Suppressor macrophage (primary cell): Measurements from ENCODE around the gene BCL7C.
"Not testable (repeated sequence)": the region's sequence is repeated elsewhere in the genome, so short reads cannot be mapped to it uniquely, and the experiment has no call there.

Source experiments
- DNase-seq, 4 experiments: peaks; one replicate each; pipeline ENCODE4 v3.0.0-alpha.2; 2020 to 2022

BCL7C gene

DNA sequence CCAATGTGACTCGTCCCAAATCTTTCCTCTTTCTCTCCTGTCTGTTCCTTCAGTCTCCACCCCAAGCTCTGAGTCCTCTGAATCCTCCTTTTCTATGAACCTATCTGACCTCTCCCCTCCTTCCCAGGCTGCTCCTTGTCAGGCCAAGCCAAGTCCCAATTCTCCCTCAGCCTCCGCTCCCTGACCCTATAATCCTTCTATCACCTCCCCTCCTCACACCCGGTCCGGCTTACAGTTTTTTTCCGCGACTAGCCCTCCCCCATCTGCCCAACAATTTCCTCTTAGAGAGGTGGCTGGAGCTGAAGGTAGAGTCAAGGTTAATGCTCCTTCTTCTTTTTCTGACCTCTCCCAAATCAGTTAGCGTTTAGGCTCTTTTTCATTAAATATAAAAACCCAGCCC is 33.1 kb downstream of the BCL7C start:
- not testable (repeated sequence) for DNase-seq

DNA sequence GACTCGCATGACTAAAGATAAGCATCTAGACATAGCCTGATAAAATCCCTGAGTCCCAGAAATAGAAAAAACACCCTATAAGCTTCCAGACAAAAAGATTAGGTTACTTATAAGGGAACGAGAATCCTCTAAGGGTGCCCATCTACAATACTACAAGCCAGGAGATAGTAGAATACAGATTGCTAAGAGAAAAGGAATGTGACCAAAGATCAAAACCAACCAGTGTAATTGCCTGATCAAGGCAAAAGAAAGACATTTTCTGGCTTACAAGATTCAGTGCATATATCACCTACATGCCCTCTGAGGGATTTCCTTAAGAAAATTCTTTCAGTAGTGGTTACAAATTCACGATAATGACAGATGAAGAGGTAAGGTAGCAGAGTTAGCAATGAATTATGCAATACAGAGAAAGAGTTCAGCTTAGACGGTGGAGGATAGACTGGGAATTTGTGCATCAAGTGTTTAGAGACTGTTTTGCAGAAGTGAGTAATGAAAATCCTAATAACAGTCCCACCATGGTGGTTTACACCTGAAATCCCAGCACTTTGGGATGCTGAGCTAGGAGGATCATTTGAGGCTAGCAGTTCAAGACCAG is 35.0 kb downstream of the BCL7C start:
- no peak for DNase-seq

DNA sequence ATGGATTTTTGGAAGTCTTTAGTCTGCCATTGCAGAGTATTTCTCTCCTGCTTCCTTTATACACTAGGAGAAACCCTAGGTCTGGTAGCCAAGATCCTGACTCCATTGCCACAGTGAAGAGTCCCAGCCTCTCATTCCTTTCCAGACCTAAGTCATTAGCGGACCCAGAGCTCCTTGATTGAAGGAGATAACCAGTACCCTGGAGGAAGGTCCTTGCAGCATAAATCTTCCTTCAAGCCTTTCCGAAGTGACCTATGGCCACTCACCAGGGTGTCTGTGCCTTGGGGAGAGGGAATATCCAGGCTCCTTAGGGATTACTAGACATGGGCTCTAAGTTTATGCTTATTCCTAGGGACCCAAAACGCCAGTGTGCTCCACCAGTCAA is 35.8 kb downstream of the BCL7C start:
- no peak for DNase-seq

DNA sequence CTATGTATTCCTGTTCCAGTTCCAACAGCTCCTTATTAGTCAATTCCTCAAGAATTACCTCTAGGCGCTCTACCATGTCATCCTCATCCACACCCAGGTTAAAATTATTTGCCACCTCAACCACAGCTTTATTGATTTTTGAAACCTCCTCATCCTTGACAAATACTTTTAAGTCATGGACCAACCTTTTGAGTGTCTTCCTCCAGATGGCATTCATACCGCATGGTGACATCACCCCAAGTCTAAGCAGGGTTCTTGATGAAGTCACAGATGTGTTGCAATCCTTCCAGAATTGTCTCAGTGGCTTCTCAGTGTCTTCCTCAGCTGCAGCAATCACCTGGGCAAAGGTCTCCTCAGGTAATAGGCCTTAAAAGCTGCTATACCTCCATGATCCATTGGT is 40.1 kb downstream of the BCL7C start:
- peak in 2 of 4 experiments; percentile 22 to 29 for DNase-seq

DNA sequence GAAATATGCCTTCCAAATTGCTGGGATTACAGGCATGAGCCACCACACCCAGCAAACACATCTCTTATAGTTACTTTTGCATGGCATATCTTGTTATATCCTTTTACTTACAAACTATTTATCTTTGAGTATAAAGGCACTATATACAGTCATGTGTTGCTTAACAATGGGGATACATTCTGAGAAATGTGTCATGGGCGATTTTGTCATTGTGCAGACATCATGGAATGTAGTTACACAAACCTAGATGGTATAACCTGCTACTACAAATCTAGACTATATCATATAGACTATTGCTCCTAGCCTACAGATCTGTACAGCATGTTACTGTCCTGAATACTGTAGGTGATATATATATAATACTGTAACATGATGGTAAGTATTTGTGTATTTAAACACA is 43.6 kb downstream of the BCL7C start:
- DNase-seq, result no peak

DNA sequence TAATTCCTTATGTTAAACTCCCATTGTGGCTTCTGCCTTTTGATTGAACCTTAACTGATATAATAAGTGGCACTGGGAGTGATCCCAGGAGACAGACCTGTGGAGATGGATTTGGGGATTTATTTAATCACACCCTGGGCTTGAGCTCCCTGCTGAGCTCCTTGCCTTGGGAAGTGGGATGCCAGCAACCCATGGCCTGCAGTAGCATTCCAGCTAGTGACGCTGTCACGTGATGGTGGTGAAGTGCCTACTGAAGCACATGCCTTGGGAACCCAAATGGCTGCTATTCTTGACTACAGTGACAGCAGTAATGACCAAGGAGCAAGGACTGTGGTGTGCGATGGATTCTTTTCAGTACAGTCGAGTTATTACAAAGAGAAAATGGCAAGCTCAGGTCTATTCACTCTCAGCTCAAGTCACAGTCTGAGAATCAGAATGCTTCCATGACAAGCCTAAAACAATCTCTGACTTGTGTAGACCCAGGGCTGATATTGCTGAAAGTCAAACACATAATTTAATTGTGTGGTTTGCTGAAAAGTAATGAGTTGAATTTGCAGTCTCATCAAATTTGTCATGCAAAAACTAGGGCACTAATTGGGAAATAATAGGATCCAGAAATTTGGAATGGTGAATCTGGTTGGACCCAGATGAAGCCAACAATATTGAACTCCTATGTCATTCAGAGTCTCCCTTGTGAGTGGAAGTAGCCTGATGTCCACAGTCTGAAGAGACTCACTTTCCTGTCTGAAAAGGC is 47.1 kb downstream of the BCL7C start:
- no peak for DNase-seq

DNA sequence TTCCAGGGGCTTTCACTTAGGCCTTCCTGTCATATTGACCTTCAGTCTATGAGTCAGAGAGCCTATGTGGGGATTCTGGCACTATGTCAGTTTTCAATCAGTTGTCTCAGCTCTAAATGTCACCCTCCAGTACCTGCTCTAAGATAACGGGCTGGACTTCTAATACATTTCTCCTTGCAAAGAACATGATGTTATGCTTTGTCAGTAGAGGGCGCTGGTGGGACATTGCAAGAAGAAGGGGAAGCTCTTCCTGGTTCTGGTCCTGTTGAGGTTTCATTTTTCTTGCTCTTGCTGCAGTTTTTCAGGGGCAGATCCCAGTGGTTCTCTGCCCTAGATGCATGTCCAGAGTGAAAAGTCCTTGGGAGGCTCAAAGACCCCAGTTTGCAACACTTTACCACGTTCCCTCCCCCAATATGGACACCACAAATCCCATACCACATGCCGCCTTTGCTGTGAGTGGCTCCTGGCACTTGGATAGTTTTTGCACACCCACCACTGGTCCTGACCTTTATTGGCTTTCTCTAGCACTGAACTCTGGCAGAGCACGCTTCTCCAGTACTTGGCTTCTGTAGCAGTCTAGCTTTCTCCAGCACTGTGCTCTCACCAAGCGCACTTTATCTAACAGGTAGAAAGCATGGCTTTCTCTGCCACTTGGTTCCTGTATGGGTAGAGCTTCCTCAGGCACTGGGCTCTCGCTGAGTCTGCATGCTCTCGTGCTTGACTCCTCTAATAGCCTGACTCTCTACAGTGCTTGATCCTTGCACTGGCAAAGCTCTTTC is 49.0 kb downstream of the BCL7C start:
- DNase-seq, result peak; percentile 90 to 98 (median 93)

DNA sequence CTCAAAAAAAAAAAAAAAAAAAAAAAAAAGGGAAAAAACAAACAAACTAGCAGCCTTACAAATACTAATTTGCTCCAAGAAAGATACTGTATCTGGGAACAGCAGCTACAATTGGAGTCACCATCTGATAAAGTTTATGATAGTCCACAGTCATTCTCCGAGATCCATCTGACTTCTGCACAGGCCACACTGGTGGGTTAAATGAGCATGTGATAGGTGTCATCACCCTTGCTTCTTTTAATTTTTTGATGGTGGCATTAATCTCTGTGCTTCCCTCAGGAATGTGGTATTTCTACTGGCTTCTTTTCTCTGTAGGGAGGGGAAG is 49.6 kb downstream of the BCL7C start:
- DNase-seq, result no peak

DNA sequence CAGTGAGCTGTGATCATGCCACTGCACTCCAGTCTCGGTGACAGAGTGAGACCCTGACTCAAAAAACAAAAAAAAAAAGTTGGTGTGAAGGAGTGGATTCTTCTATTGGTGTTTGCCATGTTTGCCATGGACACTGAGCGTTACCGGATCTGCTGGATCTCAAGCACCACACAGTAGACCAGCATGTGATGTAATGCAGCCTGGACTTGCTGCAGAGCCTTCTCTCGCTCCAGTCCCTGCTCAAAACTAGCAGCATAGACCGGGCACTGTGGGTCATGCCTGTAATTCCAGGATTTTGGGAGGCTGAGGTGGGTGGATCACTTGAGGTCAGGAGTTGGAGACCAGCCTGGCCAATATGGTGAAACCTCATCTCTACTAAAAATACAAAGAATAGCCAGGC is 50.4 kb downstream of the BCL7C start:
- no peak for DNase-seq

DNA sequence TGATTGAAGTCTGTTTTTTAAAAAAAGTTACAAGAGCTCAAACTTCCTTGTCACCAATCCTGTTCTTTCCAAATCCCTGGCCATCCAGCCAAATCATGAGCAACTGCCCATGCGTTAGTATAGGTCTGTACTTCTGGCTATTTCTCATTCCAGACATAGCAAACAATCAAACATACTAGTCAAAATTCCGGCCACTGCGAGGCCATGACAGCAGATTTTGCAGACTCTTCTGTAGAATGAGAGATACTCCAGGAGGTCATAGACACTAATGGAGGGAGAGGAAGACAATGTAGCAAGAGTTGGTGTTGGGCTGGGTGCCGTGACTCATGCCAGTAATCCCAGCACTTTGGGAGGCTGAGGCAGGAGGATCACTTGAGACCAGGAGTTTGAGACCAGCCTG is 50.9 kb downstream of the BCL7C start:
- DNase-seq, result no peak

DNA sequence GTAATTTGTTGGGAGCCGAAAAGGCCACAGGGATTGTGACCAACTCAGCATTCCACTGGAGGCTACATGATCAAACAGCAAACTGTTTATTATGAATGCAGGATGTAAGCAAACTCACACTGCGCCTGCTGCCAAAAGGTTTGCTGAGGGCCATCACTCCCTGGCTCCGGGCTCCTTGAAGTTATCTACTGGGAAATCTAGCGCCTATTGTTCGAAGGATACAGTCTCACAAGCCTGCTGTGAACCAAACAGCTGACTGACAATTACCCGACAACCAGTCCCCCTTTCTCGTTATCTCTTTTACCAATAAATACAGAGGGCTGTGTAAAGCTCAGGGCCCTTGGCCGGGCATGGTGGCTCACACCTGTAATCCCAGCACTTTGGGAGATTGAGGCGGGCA is 52.5 kb downstream of the BCL7C start:
- DNase-seq, result no peak

DNA sequence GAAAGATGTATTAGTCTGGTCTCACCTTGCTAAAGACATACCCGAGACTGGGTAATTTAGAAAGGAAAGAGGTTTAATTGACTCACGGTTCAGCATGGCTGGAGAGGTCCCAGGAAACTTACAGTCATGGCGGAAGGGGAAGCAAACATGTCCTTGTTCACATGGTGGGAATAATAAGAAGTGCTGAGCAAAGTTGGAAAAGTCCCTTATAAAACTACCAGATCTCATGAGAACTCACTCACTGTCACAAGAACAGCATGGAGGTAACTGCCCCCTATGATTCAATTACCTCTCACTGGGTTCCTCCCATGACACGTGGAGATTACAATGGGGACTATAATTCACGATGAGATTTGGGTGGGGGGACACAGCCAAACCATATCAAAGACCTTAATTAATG is 53.3 kb downstream of the BCL7C start:
- peak in 3 of 4 experiments; percentile 20 to 26 (median 21) for DNase-seq

DNA sequence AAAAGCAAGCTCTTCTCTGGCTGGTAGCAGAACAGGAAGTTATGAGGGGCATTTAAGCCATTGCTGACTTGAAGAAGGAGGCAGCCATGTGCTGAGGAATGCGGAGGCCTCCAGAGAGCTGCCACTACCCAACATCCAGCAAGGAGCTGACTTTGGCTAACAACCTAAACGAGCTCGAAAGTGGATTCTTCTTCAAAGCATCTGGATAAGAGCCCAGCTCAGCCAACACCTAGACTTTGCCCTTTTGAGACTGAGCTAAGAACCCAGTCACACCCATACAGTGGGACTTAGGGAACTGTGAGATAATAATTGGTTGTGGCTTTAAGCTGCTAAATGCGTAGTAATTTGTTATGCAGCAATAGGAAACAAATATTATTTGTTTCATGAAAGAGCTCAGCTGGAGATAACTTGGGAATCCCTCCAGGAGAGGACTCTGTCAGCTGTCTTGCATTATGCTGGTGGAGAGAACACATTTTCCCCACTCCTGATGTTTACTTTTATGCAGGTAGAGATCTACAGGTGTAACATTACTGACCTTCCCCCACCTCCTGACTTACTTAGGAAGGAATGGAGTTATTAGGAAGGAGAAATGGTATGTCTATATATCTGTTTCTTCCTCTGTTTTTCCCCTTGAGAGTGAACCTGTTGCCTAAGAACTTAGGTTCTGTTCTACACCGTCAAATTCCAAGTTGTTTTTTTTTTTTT is 54.2 kb downstream of the BCL7C start:
- DNase-seq, result no peak

DNA sequence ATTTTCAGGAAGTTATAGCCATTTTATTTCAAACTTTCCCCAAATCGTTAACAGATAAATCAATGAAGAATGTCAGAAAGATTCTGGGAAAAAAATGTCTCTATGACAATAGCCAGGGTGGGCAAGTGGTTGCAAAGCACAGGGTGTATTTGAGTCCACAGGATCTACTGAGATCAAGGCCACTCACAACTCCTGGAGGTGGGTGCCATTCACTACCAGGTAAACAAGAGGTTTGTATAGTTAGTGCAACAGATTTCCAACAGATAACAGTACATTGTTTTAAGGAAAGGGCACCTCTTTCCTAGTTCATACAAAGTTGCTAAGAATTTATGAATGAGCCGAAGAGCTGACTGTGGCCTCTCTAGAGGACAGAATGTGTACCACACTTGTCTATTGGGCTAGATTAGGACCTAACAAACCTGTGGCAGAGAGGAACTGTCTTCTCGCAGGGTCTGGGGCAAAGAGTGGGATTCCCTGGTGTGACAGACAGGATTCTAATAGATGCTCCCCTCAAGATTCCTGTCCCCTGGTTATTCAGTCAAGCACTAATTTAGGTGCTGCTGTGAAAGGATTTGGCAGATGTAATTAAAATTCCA is 54.9 kb downstream of the BCL7C start:
- DNase-seq, result no peak

DNA sequence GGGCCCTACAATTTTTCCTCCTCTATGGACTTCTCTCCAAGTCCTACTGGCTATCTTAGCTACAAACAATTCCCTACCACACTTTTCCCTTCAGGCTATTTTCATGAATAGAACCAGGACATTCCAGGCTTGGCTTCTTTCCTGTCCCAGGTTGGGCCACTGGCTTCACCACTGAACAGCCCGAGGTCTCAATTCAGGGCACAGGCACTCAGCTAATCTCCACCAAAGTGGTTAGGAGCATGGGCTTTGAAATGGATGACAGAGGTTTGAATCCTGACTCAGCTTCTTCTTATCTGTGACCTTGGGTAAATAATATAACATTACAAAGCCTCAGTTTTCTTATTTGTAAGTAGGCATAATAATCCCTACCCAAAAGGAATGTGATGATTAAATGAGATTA is 56.0 kb downstream of the BCL7C start:
- no peak for DNase-seq
